Measurements from ENCODE around the gene SOHLH1.

Gene SOHLH1

DNA sequence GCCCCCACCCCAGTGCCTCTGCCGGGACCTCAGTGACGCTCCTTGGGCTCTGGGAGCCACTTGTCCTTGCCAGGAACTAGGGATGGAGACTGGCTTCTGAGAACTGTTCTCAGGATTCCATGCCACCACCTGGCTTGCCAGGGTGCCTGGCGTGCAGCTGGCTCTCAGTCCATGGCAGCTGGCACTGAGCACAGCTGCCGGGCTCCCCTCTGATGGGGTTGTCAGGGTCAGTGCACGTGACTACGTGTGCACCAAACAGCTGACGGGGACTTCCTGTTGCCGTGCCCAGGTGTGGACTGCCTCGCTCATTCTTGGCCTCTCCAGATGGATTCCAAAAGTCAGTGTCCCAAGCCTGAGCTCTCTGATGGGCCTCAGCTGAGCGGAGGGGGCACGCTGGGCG, 12.1 kb upstream of the SOHLH1 start:
- Histone ChIP-seq H3K36me3 (ENCODE audit: control insufficient read depth in 2 of 2, insufficient read depth in 1 of 2, low read length in 2 of 2) (no peaks in the 10 kb centered on the region), H3K9me3 (ENCODE audit: control insufficient read depth, insufficient read depth, low read depth, low read length) (no peaks in the 10 kb centered on the region), H3K27ac (ENCODE audit: extremely low read depth, low read depth, low read length) (no peak overlapping the region), H3K4me1 (ENCODE audit: control insufficient read depth, insufficient read depth, low read length) (no peaks in the 10 kb centered on the region), H3K4me3 (ENCODE audit: low read depth, low read length) (no peak overlapping the region)
- TF ChIP-seq ZNF585B (tag by site-specific recombination; IDR thresholded peaks at IDR 0.05) = no peak
- TF ChIP-seq, protein P1, sequence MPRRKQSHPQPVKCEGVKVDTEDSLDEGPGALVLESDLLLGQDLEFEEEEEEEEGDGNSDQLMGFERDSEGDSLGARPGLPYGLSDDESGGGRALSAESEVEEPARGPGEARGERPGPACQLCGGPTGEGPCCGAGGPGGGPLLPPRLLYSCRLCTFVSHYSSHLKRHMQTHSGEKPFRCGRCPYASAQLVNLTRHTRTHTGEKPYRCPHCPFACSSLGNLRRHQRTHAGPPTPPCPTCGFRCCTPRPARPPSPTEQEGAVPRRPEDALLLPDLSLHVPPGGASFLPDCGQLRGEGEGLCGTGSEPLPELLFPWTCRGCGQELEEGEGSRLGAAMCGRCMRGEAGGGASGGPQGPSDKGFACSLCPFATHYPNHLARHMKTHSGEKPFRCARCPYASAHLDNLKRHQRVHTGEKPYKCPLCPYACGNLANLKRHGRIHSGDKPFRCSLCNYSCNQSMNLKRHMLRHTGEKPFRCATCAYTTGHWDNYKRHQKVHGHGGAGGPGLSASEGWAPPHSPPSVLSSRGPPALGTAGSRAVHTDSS (tag by site-specific recombination; IDR thresholded peaks at IDR 0.05) = no peak
- TF ChIP-seq, protein P2, sequence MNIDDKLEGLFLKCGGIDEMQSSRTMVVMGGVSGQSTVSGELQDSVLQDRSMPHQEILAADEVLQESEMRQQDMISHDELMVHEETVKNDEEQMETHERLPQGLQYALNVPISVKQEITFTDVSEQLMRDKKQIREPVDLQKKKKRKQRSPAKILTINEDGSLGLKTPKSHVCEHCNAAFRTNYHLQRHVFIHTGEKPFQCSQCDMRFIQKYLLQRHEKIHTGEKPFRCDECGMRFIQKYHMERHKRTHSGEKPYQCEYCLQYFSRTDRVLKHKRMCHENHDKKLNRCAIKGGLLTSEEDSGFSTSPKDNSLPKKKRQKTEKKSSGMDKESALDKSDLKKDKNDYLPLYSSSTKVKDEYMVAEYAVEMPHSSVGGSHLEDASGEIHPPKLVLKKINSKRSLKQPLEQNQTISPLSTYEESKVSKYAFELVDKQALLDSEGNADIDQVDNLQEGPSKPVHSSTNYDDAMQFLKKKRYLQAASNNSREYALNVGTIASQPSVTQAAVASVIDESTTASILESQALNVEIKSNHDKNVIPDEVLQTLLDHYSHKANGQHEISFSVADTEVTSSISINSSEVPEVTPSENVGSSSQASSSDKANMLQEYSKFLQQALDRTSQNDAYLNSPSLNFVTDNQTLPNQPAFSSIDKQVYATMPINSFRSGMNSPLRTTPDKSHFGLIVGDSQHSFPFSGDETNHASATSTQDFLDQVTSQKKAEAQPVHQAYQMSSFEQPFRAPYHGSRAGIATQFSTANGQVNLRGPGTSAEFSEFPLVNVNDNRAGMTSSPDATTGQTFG (tag by site-specific recombination; IDR thresholded peaks at IDR 0.05; ENCODE audit: borderline replicate concordance) = no peak
- TF ChIP-seq ZNF112 (tag by site-specific recombination; IDR thresholded peaks at IDR 0.05) = no peak
- TF ChIP-seq ZNF433 (tag by site-specific recombination; IDR thresholded peaks at IDR 0.05; ENCODE audit: low read depth) = no peak
- TF ChIP-seq, protein P3, sequence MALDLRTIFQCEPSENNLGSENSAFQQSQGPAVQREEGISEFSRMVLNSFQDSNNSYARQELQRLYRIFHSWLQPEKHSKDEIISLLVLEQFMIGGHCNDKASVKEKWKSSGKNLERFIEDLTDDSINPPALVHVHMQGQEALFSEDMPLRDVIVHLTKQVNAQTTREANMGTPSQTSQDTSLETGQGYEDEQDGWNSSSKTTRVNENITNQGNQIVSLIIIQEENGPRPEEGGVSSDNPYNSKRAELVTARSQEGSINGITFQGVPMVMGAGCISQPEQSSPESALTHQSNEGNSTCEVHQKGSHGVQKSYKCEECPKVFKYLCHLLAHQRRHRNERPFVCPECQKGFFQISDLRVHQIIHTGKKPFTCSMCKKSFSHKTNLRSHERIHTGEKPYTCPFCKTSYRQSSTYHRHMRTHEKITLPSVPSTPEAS (tag by site-specific recombination; IDR thresholded peaks at IDR 0.05) = no peak
- TF ChIP-seq, protein P4, sequence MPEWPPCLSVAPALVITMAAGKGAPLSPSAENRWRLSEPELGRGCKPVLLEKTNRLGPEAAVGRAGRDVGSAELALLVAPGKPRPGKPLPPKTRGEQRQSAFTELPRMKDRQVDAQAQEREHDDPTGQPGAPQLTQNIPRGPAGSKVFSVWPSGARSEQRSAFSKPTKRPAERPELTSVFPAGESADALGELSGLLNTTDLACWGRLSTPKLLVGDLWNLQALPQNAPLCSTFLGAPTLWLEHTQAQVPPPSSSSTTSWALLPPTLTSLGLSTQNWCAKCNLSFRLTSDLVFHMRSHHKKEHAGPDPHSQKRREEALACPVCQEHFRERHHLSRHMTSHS (tag by site-specific recombination; IDR thresholded peaks at IDR 0.05) = no peak
- no peak for TF ChIP-seq ZNF311 (tag by site-specific recombination; IDR thresholded peaks at IDR 0.05; ENCODE audit: borderline replicate concordance)
- no peak for TF ChIP-seq ZNF214 (tag by site-specific recombination; IDR thresholded peaks at IDR 0.05; ENCODE audit: borderline replicate concordance)
- TF ChIP-seq ZNF561 (tag by site-specific recombination; IDR thresholded peaks at IDR 0.05; ENCODE audit: borderline replicate concordance) = no peak
- TF ChIP-seq ZNF211 (tag by site-specific recombination; IDR thresholded peaks at IDR 0.05; ENCODE audit: low read depth) = no peak
- TF ChIP-seq HOXC10 (CRISPR knock-in tag; IDR thresholded peaks at IDR 0.05) = no peak
- TF ChIP-seq OSR2 (tag by site-specific recombination; IDR thresholded peaks at IDR 0.05) = no peak
- TF ChIP-seq GLI4 (tag by site-specific recombination; IDR thresholded peaks at IDR 0.05) = no peak
- no peak for TF ChIP-seq ZNF830 (tag by site-specific recombination; IDR thresholded peaks at IDR 0.05; ENCODE audit: low read depth)
- no peak for TF ChIP-seq ZBTB1 (tag by site-specific recombination; IDR thresholded peaks at IDR 0.05)
- ChIA-PET POLR2A (no interaction called here), CTCF (interaction anchor here (0.7 to 1.2 kb wide), 4 partner anchors 8 to 25 kb away, joined by 3 to 4 read pairs (median 3); no protein-coding TSS in a partner anchor)

DNA sequence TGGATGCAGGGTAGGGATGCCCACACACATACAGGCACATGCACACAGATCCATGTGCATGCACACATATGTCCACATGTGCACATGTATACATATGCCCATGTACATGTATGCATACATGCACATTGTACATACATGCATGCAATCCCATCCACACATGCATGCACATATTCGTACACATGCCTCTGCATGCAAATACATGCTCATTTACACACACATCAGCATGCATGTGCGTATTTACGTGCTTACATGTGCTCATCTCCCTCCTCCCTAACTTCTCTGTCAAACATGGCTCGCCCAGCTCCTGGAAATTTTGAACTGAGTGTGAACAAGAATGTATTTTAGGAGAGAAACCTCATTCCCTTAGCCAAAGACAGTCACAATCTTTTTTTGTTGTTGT, 8.9 kb upstream of the SOHLH1 start:
- ChIA-PET POLR2A (no interaction called here), CTCF (interaction anchor here (1.1 kb wide), 1 partner anchor 22 kb away, joined by 3 read pairs; no protein-coding TSS in a partner anchor)
- TF ChIP-seq OSR2 (tag by site-specific recombination; IDR thresholded peaks at IDR 0.05) (no peak), ZNF791 (tag by site-specific recombination; IDR thresholded peaks at IDR 0.05) (no peak), ZNF555 (tag by site-specific recombination; conservative IDR thresholded peaks at IDR 0.05) (no peak)
- Histone ChIP-seq H3K27ac (ENCODE audit: extremely low read depth, low read depth, low read length) (no peak overlapping the region), H3K36me3 (ENCODE audit: control insufficient read depth in 2 of 2, insufficient read depth in 1 of 2, low read length in 2 of 2) (no peaks in the 10 kb centered on the region), H3K9me3 (ENCODE audit: control insufficient read depth, insufficient read depth, low read depth, low read length) (no peaks in the 10 kb centered on the region), H3K4me1 (ENCODE audit: control insufficient read depth, insufficient read depth, low read length) (no peaks in the 10 kb centered on the region), H3K4me3 (ENCODE audit: low read depth, low read length) (no peak overlapping the region)
